Measurements from ENCODE around the gene ARHGAP44.

ARHGAP44 gene

GRCh38 chr17:12756786-12757185, 32.5 kb upstream of the ARHGAP44 start:
- TF ChIP-seq ZFX (IDR thresholded peaks at IDR 0.05) (no peak), CTCF (conservative IDR thresholded peaks at IDR 0.05) (no peak)
- H3K27ac ChIP-seq = no peak overlapping the region

- no peak overlapping the region for H3K27ac ChIP-seq
- TF ChIP-seq ZFX (IDR thresholded peaks at IDR 0.05) (no peak), CTCF (conservative IDR thresholded peaks at IDR 0.05) (no peak)
These were observed 30.2 kb upstream of the ARHGAP44 start for GRCh38 chr17:12759090-12759489.

- TF ChIP-seq ZFX (IDR thresholded peaks at IDR 0.05) (no peak), CTCF (conservative IDR thresholded peaks at IDR 0.05) (no peak)
- H3K27ac ChIP-seq = no peak overlapping the region
These were observed 23.8 kb upstream of the ARHGAP44 start for GRCh38 chr17:12765548-12765947.

DNA sequence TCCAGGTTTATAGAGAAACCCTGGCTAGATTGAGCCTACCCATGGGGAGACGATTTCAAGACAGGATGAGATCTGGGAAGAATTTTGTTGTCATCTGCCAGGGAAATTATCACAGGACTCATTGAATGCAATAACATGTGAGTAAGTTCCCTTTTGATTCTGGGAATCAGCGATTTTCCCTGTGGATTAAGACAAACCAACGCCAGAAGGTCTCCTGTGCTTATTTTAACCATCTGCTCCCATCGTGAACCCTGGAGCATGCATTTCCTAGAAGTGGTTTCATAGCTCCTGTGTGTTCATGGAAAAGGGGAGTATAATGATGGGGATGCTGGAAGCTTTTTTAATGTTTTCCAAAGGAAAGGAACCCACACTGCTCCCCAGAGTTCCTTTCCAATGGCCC, 21.0 kb upstream of the ARHGAP44 start:
- H3K27ac ChIP-seq = no peak overlapping the region
- TF ChIP-seq ZFX (IDR thresholded peaks at IDR 0.05) = no peak
- no peak for TF ChIP-seq CTCF (conservative IDR thresholded peaks at IDR 0.05)

GRCh38 chr17:12769981-12770380, 19.3 kb upstream of the ARHGAP44 start:
- TF ChIP-seq ZFX (IDR thresholded peaks at IDR 0.05) (no peak), CTCF (conservative IDR thresholded peaks at IDR 0.05) (no peak)

GRCh38 chr17:12773153-12773552, 16.1 kb upstream of the ARHGAP44 start:
- no peak overlapping the region for H3K27ac ChIP-seq
- TF ChIP-seq CTCF (conservative IDR thresholded peaks at IDR 0.05) (no peak), ZFX (IDR thresholded peaks at IDR 0.05) (no peak)

More at GRCh38 chr17:12769981-12770380, 19.3 kb upstream of the ARHGAP44 start:
- H3K27ac ChIP-seq = no peak overlapping the region

GRCh38 chr17:12789075-12789480, 220 bp upstream of the ARHGAP44 start:
- peak overlapping the region; percentile 53 for H3K27ac ChIP-seq
- TF ChIP-seq CTCF (conservative IDR thresholded peaks at IDR 0.05) (no peak), ZFX (IDR thresholded peaks at IDR 0.05) (no peak)
